Fibroblast of peridontal ligament (primary cell): ENCODE measurements around the gene MOCS1.

Source experiments
- DNase-seq: peaks from one replicate; pipeline ENCODE4 v3.0.0-alpha.2; 2010; ENCODE audit errors: extremely low read depth

MOCS1 gene

GRCh38 chr6:39948199-39948791 lies 14.0 kb upstream of the MOCS1 start:
- DNase-seq = no peak

DNA sequence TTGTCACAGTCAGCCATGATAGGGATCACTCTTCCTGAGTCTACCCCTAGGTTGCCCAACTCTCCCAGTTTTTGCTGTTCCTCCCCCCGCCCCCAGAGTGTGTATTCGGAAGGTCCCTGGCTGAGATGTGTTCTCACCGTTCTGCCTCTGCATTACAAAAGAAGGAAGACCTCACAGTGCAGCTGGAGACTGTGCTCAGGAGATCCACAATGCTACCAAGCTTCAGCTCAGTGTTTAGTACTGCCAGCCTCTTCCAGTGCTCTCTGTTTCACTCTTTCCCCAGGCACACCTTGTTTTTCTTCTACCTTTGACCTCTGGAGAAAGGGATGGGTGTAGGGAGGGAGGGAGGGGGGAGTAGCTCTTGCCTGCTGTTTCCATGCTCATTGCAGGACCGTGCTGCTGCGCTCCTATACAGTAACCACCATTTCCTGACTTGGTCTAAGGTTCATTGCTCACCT lies 13.4 kb upstream of the MOCS1 start:
- DNase-seq = no peak

- no peak for DNase-seq
These were observed 11.4 kb upstream of the MOCS1 start for GRCh38 chr6:39945626-39946025.

- DNase-seq = no peak
These were observed 8.8 kb upstream of the MOCS1 start for GRCh38 chr6:39942903-39943580.

- DNase-seq = no peak
These were observed 7.6 kb upstream of the MOCS1 start for GRCh38 chr6:39941820-39942219.

- no peak for DNase-seq
These were observed 6.9 kb upstream of the MOCS1 start for GRCh38 chr6:39941138-39941537.

- DNase-seq = no peak
These were observed 4.8 kb upstream of the MOCS1 start for GRCh38 chr6:39938773-39939654.

GRCh38 chr6:39937686-39938333 lies 3.5 kb upstream of the MOCS1 start:
- no peak for DNase-seq

DNA sequence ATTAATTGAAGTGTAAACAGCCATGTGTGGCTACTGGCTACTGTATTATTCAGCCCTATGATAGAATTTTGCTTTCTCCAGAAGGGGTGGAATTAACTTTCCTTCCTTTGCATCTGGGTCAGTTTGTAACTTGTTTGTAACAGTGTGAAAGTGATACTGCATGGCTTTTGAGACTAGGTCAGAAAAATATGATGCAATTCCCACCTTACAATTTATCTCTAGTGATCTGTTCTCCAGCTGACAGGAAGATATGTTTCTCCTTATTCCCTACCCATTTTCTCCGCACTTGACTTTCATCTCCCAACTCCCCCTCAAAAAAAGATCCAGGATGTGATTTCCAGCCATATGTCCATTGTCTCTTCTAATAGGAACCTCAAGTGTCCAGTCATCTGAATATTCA lies 2.6 kb upstream of the MOCS1 start:
- no peak for DNase-seq

DNA sequence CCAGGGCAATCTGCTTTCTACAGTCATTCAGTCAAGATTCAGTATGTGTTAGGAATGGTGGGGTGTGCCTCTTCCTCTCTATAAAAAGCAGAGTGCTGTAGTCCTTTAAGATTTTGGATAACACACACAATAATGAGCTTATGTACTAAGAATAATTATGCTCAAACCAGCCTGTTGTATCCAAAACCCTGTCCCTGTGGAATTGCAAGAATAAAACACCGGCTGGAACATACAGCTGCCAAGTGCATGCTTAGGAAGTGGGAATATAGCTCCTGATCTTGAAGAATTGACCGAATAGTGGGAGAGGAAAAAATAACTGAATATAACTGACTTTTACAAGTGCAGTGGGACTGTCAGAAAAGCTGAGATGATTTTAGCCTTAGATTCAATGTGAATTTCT lies 979 bp upstream of the MOCS1 start:
- DNase-seq = no peak

DNA sequence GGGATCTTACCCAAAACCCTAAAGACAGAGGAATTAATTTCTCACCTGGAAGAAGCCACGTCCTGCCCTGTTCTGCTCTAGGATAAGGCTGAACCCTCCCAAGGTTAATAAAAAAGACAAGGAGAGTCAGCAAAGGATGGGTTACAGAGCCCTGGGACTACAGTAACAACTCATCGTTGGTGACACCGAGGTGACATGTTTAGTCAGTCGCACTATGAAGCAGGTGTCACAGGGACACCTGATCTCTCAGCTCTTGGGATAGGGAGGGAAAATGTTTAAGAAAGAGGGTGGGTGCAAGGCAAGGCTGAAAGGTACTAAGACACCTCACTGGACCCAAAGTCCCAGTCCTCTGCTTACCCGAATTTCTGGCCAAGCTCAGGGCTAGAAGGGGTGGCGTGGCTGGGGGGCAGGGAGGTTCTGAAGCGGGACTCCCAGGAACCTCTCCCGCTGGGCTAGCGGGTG lies 562 bp downstream of the MOCS1 start:
- DNase-seq = no peak

DNA sequence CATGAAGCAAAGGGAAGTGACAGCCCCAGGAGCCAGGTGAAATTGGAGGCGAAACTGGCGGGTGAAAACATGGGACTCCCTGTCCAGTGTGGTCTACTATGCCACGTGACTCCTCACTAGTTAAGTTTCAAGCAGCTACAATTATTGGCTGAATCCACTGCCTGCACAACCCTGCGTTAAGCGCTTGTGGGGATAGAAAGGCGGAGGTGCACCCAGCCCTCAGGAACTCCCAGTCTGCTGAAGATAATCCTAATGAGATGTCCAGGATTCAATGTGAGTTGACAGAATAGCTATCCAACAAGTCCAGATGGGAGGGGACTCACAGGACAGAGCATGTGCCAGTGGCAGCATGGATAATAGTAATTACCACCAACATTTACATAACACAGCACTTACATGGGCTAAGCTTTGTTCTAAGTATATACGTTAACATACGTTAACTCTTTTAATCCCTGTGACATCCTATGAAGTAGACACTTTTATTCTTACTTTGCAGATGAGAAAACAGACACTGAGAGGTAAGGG lies 1.8 kb downstream of the MOCS1 start:
- DNase-seq = no peak

GRCh38 chr6:39931607-39932006 lies 2.7 kb downstream of the MOCS1 start:
- no peak for DNase-seq

DNA sequence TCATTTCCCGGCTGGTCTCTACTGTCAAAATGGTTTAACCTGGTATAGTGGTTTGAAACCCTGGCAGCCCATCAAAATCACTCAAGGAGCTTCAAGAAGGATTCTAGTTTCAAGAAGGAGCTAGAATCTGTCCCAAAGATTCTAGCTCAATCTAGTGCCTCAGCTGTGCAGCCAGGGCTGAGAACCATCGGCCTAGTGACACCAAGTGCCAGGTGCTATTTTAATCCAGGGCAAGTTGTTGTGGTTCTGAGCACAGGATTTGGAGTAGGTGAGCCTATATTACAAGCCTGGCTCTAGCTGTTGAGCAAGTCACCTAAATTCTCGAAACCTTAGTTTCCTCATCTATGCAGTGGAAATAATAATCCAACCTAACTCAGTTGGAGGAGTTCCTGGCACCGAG lies 3.7 kb downstream of the MOCS1 start:
- no peak for DNase-seq

GRCh38 chr6:39929733-39930461 lies 4.4 kb downstream of the MOCS1 start:
- peak; percentile 42 for DNase-seq

DNA sequence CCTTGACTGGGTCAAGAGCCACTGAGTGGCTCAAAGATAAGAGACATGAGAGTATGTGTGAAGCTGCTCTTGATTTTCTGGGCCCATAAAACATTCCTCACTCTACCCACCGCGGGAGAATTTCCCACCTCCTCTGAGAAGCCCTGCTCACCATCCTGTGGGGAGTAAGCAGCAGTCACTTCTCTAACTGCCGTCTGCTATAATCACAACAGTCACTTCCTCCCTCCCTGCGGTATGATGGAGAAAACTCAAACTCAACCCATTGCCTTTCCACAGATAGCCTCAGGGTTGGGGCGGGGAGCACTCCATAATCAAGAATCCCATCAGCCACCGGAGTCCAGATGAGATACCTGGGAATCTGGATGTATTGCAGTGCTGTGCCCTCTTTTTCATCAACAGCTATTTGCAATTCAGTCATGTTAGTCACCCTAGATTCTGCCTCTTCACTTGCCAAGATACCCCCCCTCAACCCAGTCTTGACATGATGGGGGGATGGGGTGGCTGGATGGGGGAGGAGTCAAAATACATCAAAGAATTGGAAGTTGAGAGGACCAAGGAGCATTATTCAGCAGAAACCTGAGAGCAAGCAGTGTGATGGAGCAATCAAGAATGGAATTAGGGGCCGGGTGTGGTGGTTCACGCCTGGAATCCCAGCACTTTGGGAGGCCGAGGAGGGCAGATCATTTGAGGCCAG lies 5.1 kb downstream of the MOCS1 start:
- peak; percentile 38 for DNase-seq

DNA sequence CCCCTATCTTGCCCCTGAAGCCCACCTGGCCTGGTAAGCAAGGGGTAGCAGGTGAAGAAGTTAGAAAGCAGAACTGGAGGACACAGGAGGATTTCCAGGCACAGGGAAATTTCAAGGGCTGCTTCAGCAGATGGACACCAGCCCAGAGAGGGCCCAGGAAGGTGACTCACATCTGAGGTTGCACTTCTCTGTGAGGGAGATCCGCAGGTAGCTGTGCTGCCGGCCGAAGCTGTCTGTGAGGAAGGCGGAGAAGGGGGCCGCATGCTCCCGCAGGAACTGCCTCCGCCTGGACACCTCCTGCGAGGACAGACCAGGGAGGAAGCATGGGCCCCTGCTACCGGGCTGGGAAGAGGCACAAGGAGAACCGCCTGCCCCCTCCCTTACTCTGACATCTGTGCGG lies 7.1 kb downstream of the MOCS1 start:
- DNase-seq = no peak

DNA sequence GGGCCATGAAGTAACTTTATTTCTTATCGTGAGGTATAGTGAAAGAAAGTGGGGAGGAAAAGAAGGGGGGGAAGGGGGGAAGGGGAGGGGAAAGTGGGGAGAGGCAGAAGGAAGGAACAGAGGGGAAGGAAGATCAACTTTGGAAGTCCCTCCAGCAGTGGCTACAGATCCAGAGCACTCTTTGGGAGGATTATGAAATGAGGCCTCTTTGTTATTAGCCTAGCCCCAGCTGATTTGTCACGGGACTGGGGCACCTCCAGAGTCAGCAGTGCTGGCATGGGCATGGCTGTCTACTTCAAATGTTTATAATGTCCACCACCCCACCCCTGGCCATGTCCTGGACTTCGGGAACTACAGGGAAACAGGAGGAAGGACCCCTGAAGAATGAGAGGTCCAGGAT lies 7.6 kb downstream of the MOCS1 start:
- DNase-seq = no peak

- no peak for DNase-seq
These were observed 8.4 kb downstream of the MOCS1 start for GRCh38 chr6:39925931-39926290.

- no peak for DNase-seq
These were observed 8.9 kb downstream of the MOCS1 start for GRCh38 chr6:39925191-39925930.
